GM23338 (cell line): Measurements from ENCODE around the gene PRPF18. TPM values are rescaled to one million over a fixed set of nuclear protein-coding genes. Genes with fewer than 3 reads are reported as not detected.

Experiments
- ATAC-seq: fragments of 200-7000 bp; cut with Tn5 transposase; 3 replicates; pipeline ENCODE4 v1.9.1; 2020
- DNase-seq: peaks from one replicate; pipeline ENCODE4 v3.0.0-alpha.2; 2015; ENCODE audit warnings: low spot score
- H2AFZ ChIP-seq: fragments of 200-600 bp; sonication (generic); 2 replicates; pipeline ENCODE4 v1.8.0; 2016; ENCODE audit warnings: antibody characterized with exemption, mild to moderate bottlenecking, moderate library complexity
- H3F3A ChIP-seq: fragments of 200-600 bp; sonication (generic); replicated peaks from 2 replicates; pipeline ENCODE4 v1.8.0; 2017; ENCODE audit warnings: antibody characterized with exemption, mixed run types, low read depth
- H3K27ac ChIP-seq: fragments of 200-600 bp; sonication (generic); 2 replicates; pipeline ENCODE4 v1.6.1; 2016; ENCODE audit warnings: low read depth
- H3K27me3 ChIP-seq: fragments of 200-600 bp; sonication (generic); 2 replicates; pipeline ENCODE4 v1.8.0; 2016; ENCODE audit warnings: mild to moderate bottlenecking, mixed run types, moderate library complexity; ENCODE audit not compliant: insufficient read depth
- H3K36me3 ChIP-seq: fragments of 200-600 bp; sonication (generic); 2 replicates; pipeline ENCODE4 v1.8.0; 2016; ENCODE audit warnings: mild to moderate bottlenecking; ENCODE audit not compliant: insufficient read depth
- H3K4me1 ChIP-seq: fragments of 200-600 bp; sonication (generic); 2 replicates; pipeline ENCODE4 v1.8.0; 2016; ENCODE audit warnings: mild to moderate bottlenecking, moderate library complexity; ENCODE audit not compliant: insufficient read depth
- H3K4me2 ChIP-seq: fragments of 200-600 bp; sonication (generic); 2 replicates; pipeline ENCODE4 v1.7.1; 2017; ENCODE audit warnings: mixed run types
- H3K4me3 ChIP-seq: fragments of 200-600 bp; sonication (generic); 2 replicates; pipeline ENCODE4 v1.6.1; 2016; ENCODE audit warnings: mixed run types
- H3K79me2 ChIP-seq: fragments of 200-600 bp; sonication (generic); replicated peaks from 2 replicates; pipeline ENCODE4 v1.8.0; 2017; ENCODE audit warnings: mild to moderate bottlenecking; ENCODE audit not compliant: insufficient read depth
- H3K9me2 ChIP-seq: fragments of 200-600 bp; sonication (generic); 2 replicates; pipeline ENCODE4 v1.8.0; 2017; ENCODE audit not compliant: insufficient read depth
- H4K20me1 ChIP-seq: fragments of 200-600 bp; sonication (generic); replicated peaks from 2 replicates; pipeline ENCODE4 v1.8.0; 2017; ENCODE audit warnings: mild to moderate bottlenecking; ENCODE audit not compliant: insufficient read depth
- H3K27ac Mint-ChIP-seq: 2 replicates; pipeline ENCODE4 v1.8.0; 2020; ENCODE audit warnings: inconsistent platforms, mild to moderate bottlenecking, moderate library complexity, mixed read lengths
- H3K27me3 Mint-ChIP-seq: 3 replicates; pipeline ENCODE4 v1.8.0; 2022; ENCODE audit warnings: low read depth, mild to moderate bottlenecking, moderate library complexity, mixed read lengths, inconsistent platforms; ENCODE audit not compliant: insufficient read depth, poor library complexity
- H3K36me3 Mint-ChIP-seq: 3 replicates; pipeline ENCODE4 v1.8.0; 2021; ENCODE audit warnings: low read depth, mild to moderate bottlenecking, inconsistent platforms, moderate library complexity, mixed read lengths
- H3K4me1 Mint-ChIP-seq: 3 replicates; pipeline ENCODE4 v1.8.0; 2020; ENCODE audit warnings: mild to moderate bottlenecking, inconsistent platforms, mixed read lengths
- H3K4me3 Mint-ChIP-seq: 3 replicates; pipeline ENCODE4 v1.8.0; 2021; ENCODE audit warnings: moderate library complexity, mild to moderate bottlenecking, inconsistent platforms, mixed read lengths
- H3K9me3 Mint-ChIP-seq: 3 replicates; pipeline ENCODE4 v1.8.0; 2020; ENCODE audit warnings: moderate library complexity, mild to moderate bottlenecking, inconsistent platforms, mixed read lengths
- EZH2 ChIP-seq: fragments of 200-600 bp; sonication (generic); IDR thresholded peaks from one replicate; pipeline ENCODE4 v1.8.0; 2017; ENCODE audit warnings: antibody characterized with exemption, mild to moderate bottlenecking, low read depth; ENCODE audit not compliant: unreplicated experiment
- EZH2phosphoT487 ChIP-seq: fragments of 200-600 bp; sonication (generic); IDR thresholded peaks from one replicate; pipeline ENCODE4 v1.8.1; 2018; ENCODE audit warnings: antibody characterized with exemption; ENCODE audit not compliant: unreplicated experiment
- JUNB ChIP-seq: IDR thresholded peaks from one replicate; pipeline ENCODE4 v1.6.1; 2016; ENCODE audit warnings: antibody characterized with exemption; ENCODE audit not compliant: unreplicated experiment
- NANOG ChIP-seq: IDR thresholded peaks from 2 replicates; pipeline ENCODE4 v1.6.1; 2016; ENCODE audit warnings: antibody characterized with exemption, borderline replicate concordance
- ZNF331 ChIP-seq: fragments of 250-450 bp; sonication (Bioruptor Pico); IDR thresholded peaks from 2 replicates; pipeline ENCODE4 v1.5.0; 2020; ENCODE audit warnings: low read depth, mild to moderate bottlenecking, moderate library complexity
- polyA plus RNA-seq: library from polyadenylated mRNA; unstranded; fragments of >200 nt; fragmentation: Nextera tagmentation; extraction: Ambion mirVana; gene quantifications from 2 replicates; pipeline ENCODE4 v1.2.1, GENCODE V29; 2016
- total RNA-seq: library from RNA; depleted of rRNA; stranded (reverse); fragments of >200 nt; shearing (Covaris generic); gene quantifications from 2 replicates; pipeline ENCODE4 v1.2.3, GENCODE V29; 2014
- TF ChIP-seq, protein P1 (sequence below): fragments of 250-450 bp; sonication (Bioruptor Pico); IDR thresholded peaks from 2 replicates; pipeline ENCODE4 v1.5.0; 2020; ENCODE audit warnings: mild to moderate bottlenecking, moderate library complexity
- TF ChIP-seq, protein P2 (sequence below): IDR thresholded peaks from one replicate; pipeline ENCODE4 v1.6.1; 2018; ENCODE audit warnings: antibody characterized with exemption; ENCODE audit not compliant: unreplicated experiment

The PRPF18 gene
- total and polyA plus RNA-seq, 2 experiments from 2014 or later: 15.1 to 17.2 TPM

DNA sequence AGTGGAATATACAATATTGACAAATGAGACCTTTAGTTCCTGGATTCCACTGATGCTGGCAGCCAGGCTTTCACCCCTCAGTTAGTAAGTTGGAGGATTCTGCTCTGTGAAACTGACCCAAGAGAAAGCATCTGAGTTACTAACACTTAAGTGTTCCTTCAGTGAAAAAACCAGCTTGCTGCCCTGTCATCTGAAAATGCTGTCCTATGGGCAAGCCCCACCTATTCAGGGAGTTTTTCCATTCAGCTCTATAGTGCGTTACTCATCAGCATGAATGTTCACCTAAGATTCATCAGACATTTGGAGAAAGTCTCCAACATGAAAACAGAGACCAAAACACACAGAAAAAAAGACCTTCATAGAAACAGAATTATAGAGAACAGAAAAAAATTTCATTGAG lies 37.9 kb downstream of the PRPF18 start (continued):
- TF ChIP-seq, protein P1, sequence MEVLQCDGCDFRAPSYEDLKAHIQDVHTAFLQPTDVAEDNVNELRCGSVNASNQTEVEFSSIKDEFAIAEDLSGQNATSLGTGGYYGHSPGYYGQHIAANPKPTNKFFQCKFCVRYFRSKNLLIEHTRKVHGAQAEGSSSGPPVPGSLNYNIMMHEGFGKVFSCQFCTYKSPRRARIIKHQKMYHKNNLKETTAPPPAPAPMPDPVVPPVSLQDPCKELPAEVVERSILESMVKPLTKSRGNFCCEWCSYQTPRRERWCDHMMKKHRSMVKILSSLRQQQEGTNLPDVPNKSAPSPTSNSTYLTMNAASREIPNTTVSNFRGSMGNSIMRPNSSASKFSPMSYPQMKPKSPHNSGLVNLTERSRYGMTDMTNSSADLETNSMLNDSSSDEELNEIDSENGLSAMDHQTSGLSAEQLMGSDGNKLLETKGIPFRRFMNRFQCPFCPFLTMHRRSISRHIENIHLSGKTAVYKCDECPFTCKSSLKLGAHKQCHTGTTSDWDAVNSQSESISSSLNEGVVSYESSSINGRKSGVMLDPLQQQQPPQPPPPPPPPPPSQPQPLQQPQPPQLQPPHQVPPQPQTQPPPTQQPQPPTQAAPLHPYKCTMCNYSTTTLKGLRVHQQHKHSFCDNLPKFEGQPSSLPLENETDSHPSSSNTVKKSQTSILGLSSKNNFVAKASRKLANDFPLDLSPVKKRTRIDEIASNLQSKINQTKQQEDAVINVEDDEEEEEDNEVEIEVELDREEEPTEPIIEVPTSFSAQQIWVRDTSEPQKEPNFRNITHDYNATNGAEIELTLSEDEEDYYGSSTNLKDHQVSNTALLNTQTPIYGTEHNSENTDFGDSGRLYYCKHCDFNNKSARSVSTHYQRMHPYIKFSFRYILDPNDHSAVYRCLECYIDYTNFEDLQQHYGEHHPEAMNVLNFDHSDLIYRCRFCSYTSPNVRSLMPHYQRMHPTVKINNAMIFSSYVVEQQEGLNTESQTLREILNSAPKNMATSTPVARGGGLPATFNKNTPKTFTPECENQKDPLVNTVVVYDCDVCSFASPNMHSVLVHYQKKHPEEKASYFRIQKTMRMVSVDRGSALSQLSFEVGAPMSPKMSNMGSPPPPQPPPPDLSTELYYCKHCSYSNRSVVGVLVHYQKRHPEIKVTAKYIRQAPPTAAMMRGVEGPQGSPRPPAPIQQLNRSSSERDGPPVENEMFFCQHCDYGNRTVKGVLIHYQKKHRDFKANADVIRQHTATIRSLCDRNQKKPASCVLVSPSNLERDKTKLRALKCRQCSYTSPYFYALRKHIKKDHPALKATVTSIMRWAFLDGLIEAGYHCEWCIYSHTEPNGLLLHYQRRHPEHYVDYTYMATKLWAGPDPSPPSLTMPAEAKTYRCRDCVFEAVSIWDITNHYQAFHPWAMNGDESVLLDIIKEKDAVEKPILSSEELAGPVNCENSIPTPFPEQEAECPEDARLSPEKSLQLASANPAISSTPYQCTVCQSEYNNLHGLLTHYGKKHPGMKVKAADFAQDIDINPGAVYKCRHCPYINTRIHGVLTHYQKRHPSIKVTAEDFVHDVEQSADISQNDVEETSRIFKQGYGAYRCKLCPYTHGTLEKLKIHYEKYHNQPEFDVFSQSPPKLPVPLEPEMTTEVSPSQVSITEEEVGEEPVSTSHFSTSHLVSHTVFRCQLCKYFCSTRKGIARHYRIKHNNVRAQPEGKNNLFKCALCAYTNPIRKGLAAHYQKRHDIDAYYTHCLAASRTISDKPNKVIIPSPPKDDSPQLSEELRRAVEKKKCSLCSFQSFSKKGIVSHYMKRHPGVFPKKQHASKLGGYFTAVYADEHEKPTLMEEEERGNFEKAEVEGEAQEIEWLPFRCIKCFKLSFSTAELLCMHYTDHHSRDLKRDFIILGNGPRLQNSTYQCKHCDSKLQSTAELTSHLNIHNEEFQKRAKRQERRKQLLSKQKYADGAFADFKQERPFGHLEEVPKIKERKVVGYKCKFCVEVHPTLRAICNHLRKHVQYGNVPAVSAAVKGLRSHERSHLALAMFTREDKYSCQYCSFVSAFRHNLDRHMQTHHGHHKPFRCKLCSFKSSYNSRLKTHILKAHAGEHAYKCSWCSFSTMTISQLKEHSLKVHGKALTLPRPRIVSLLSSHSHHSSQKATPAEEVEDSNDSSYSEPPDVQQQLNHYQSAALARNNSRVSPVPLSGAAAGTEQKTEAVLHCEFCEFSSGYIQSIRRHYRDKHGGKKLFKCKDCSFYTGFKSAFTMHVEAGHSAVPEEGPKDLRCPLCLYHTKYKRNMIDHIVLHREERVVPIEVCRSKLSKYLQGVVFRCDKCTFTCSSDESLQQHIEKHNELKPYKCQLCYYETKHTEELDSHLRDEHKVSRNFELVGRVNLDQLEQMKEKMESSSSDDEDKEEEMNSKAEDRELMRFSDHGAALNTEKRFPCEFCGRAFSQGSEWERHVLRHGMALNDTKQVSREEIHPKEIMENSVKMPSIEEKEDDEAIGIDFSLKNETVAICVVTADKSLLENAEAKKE: no peak

DNA sequence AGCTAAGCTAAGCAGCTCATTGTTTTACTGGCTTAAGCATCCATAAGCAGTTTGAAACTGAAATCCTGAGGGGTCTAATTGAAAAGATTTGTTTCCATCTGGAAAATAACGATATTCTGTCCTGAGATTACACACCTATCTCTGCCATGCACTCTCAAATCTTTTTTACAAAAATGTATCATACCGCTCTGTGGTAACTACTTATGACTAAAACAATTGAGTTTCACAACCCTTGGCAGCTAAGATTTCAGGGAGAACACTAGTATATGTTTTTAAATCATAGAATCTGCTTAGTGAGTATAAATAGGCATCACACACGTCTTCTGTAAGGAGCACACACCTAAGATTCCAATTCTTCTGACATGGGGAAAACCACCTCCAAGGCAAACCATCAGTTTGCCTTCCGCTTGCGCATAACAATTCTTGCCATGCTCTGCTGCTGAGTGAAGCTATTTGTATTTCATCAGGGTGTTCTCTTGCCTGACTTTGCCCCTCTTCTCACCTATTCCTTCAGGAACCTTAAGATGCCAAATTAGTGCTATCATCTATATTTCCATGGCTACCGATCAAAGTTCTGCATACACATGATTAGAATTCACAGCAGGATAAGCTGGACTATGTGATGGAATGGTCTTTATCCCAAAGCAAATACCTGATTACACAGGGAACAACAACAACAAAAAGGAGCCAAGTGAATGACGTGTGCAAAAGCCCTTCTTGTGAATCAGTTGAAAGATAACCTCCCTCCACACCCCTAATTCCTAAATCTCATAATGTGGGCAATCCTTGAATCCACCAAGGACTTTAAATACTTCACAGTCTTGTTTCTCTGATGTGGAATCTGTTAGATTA lies 40.9 kb downstream of the PRPF18 start:
- Mint-ChIP-seq H3K27me3 (no peaks in the 10 kb centered on the region), H3K36me3 (no peaks in the 10 kb centered on the region), H3K27ac (no peak overlapping the region), H3K4me3 (no peak overlapping the region), H3K4me1 (peaks cover 7% of the 10 kb centered on the region), H3K9me3 (no peaks in the 10 kb centered on the region)
- DNase-seq (peak; percentile 51), ATAC-seq (peak; percentile 85)
- no peak overlapping the region for H2AFZ ChIP-seq
- no peaks in the 10 kb centered on the region for H3K36me3 ChIP-seq
- no peak overlapping the region for H3K4me3 ChIP-seq
- TF ChIP-seq ZNF331 (CRISPR knock-in tag) (no peak), JUNB (no peak), EZH2 (no peak), NANOG (no peak), EZH2phosphoT487 (no peak)
- TF ChIP-seq, protein P2, sequence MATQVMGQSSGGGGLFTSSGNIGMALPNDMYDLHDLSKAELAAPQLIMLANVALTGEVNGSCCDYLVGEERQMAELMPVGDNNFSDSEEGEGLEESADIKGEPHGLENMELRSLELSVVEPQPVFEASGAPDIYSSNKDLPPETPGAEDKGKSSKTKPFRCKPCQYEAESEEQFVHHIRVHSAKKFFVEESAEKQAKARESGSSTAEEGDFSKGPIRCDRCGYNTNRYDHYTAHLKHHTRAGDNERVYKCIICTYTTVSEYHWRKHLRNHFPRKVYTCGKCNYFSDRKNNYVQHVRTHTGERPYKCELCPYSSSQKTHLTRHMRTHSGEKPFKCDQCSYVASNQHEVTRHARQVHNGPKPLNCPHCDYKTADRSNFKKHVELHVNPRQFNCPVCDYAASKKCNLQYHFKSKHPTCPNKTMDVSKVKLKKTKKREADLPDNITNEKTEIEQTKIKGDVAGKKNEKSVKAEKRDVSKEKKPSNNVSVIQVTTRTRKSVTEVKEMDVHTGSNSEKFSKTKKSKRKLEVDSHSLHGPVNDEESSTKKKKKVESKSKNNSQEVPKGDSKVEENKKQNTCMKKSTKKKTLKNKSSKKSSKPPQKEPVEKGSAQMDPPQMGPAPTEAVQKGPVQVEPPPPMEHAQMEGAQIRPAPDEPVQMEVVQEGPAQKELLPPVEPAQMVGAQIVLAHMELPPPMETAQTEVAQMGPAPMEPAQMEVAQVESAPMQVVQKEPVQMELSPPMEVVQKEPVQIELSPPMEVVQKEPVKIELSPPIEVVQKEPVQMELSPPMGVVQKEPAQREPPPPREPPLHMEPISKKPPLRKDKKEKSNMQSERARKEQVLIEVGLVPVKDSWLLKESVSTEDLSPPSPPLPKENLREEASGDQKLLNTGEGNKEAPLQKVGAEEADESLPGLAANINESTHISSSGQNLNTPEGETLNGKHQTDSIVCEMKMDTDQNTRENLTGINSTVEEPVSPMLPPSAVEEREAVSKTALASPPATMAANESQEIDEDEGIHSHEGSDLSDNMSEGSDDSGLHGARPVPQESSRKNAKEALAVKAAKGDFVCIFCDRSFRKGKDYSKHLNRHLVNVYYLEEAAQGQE: no peak
- peaks cover 17% of the 10 kb centered on the region for H3K4me1 ChIP-seq
- H3F3A ChIP-seq: no peaks in the 10 kb centered on the region
- no peaks in the 10 kb centered on the region for H3K79me2 ChIP-seq
- H4K20me1 ChIP-seq: no peaks in the 10 kb centered on the region
- H3K9me2 ChIP-seq: no peaks in the 10 kb centered on the region
- no peaks in the 10 kb centered on the region for H3K27me3 ChIP-seq
- no peak overlapping the region for H3K27ac ChIP-seq
- peak overlapping the region; percentile 2; the same call in 1 of the 2 replicates for H3K4me2 ChIP-seq
